WTC11 (cell line): ENCODE data around the gene NCKIPSD. TPM values are rescaled to one million over a fixed set of nuclear protein-coding genes. Genes with fewer than 3 reads are reported as not detected.

Experiments
- ATAC-seq: fragments of 200-7000 bp; cut with Tn5 transposase; 2 replicates; pipeline ENCODE4 v1.10.0; 2021; ENCODE audit warnings: mild to moderate bottlenecking, moderate library complexity
- CTCF ChIA-PET: fragments of 300-600 bp; sonication (Branson Sonifier 250); formaldehyde crosslinking; loops from one replicate; lab custom pipeline; 2021; ENCODE audit warnings: antibody characterized with exemption; lab: Charles Lee
- POLR2A ChIA-PET: fragments of 350-600 bp; sonication (Branson Sonifier 250); formaldehyde crosslinking; loops from one replicate; lab custom pipeline; 2021; ENCODE audit warnings: antibody characterized with exemption; lab: Charles Lee
- DNase-seq: peaks from one replicate; pipeline ENCODE4 v3.0.0; 2021; ENCODE audit warnings: low spot score
- H3K27ac Mint-ChIP-seq: 2 replicates; pipeline ENCODE4 v1.8.0; 2021; ENCODE audit warnings: mixed read lengths
- H3K27me3 Mint-ChIP-seq: 2 replicates; pipeline ENCODE4 v1.8.0; 2021; ENCODE audit warnings: low read depth, mild to moderate bottlenecking, moderate library complexity, mixed read lengths
- H3K36me3 Mint-ChIP-seq: 2 replicates; pipeline ENCODE4 v1.8.0; 2021; ENCODE audit warnings: mixed read lengths
- H3K4me1 Mint-ChIP-seq: 2 replicates; pipeline ENCODE4 v1.8.0; 2022; ENCODE audit warnings: mixed read lengths
- H3K4me3 Mint-ChIP-seq: 2 replicates; pipeline ENCODE4 v1.8.0; 2021; ENCODE audit warnings: mild to moderate bottlenecking, moderate library complexity, mixed read lengths
- H3K9me3 Mint-ChIP-seq: 2 replicates; pipeline ENCODE4 v1.8.0; 2021; ENCODE audit warnings: mixed read lengths
- CREM ChIP-seq: sonication (generic); formaldehyde crosslinking; IDR thresholded peaks from 2 replicates; pipeline ENCODE4 v1.8.1; 2022; ENCODE audit warnings: mild to moderate bottlenecking, missing genetic modification reagents, moderate library complexity
- ETV6 ChIP-seq: sonication (generic); formaldehyde crosslinking; IDR thresholded peaks from 2 replicates; pipeline ENCODE4 v1.8.1; 2022; ENCODE audit warnings: mild to moderate bottlenecking, missing genetic modification reagents
- FOXP1 ChIP-seq: sonication (generic); formaldehyde crosslinking; IDR thresholded peaks from 2 replicates; pipeline ENCODE4 v1.8.0; 2022; ENCODE audit warnings: missing genetic modification reagents, mild to moderate bottlenecking, moderate library complexity, borderline replicate concordance
- JAZF1 ChIP-seq: fragments of 250-450 bp; sonication (Bioruptor Pico); IDR thresholded peaks from 2 replicates; pipeline ENCODE4 v1.9.0; 2021; ENCODE audit warnings: moderate library complexity, mild to moderate bottlenecking, inconsistent platforms
- MYBL2 ChIP-seq: sonication (generic); formaldehyde crosslinking; IDR thresholded peaks from 2 replicates; pipeline ENCODE4 v1.8.1; 2023; ENCODE audit warnings: mild to moderate bottlenecking, moderate library complexity, missing genetic modification reagents
- NFE2L1 ChIP-seq: sonication (generic); formaldehyde crosslinking; IDR thresholded peaks from 2 replicates; pipeline ENCODE4 v1.8.1; 2023; ENCODE audit warnings: missing genetic modification reagents
- NR1H2 ChIP-seq: sonication (generic); formaldehyde crosslinking; IDR thresholded peaks from 2 replicates; pipeline ENCODE4 v1.9.0; 2021; ENCODE audit warnings: mild to moderate bottlenecking, moderate library complexity, missing genetic modification reagents
- NR3C1 ChIP-seq: sonication (generic); formaldehyde crosslinking; conservative IDR thresholded peaks from 2 replicates; pipeline ENCODE4 v1.8.1; 2023; ENCODE audit warnings: low read depth, mild to moderate bottlenecking, missing genetic modification reagents
- SMAD3 ChIP-seq: sonication (generic); formaldehyde crosslinking; IDR thresholded peaks from 2 replicates; pipeline ENCODE4 v1.8.0; 2022; ENCODE audit warnings: missing genetic modification reagents, mild to moderate bottlenecking, borderline replicate concordance
- SP1 ChIP-seq: sonication (generic); formaldehyde crosslinking; conservative IDR thresholded peaks from 2 replicates; pipeline ENCODE4 v1.8.1; 2022; ENCODE audit warnings: missing genetic modification reagents
- TP53 ChIP-seq: sonication (generic); formaldehyde crosslinking; IDR thresholded peaks from 2 replicates; pipeline ENCODE4 v1.8.1; 2023; ENCODE audit warnings: mild to moderate bottlenecking, missing genetic modification reagents
- ZNF138 ChIP-seq: sonication (generic); formaldehyde crosslinking; conservative IDR thresholded peaks from 2 replicates; pipeline ENCODE4 v1.8.1; 2022; ENCODE audit warnings: mild to moderate bottlenecking, moderate library complexity, missing genetic modification reagents
- ZNF219 ChIP-seq: sonication (generic); formaldehyde crosslinking; IDR thresholded peaks from 2 replicates; pipeline ENCODE4 v1.8.0; 2023; ENCODE audit warnings: missing genetic modification reagents, mild to moderate bottlenecking, borderline replicate concordance
- ZNF263 ChIP-seq: sonication (generic); formaldehyde crosslinking; IDR thresholded peaks from 2 replicates; pipeline ENCODE4 v1.8.1; 2022; ENCODE audit warnings: low read depth, mild to moderate bottlenecking, moderate library complexity, missing genetic modification reagents
- ZNF416 ChIP-seq: fragments of 250-450 bp; sonication (Bioruptor Pico); IDR thresholded peaks from 2 replicates; pipeline ENCODE4 v1.9.0; 2021; ENCODE audit warnings: mild to moderate bottlenecking, inconsistent platforms
- ZNF671 ChIP-seq: fragments of 250-450 bp; sonication (Bioruptor Pico); IDR thresholded peaks from 2 replicates; pipeline ENCODE4 v1.8.0; 2021; ENCODE audit warnings: mild to moderate bottlenecking
- total RNA-seq: library from RNA; stranded (reverse); gene quantifications from 3 replicates; pipeline ENCODE4 v1.2.3, GENCODE V29; 2021
- TF ChIP-seq, protein P1 (sequence below): fragments of 250-450 bp; sonication (Bioruptor Pico); IDR thresholded peaks from 2 replicates; pipeline ENCODE4 v1.9.0; 2021; ENCODE audit warnings: moderate library complexity, mild to moderate bottlenecking, inconsistent platforms, borderline replicate concordance
- TF ChIP-seq, protein P2 (sequence below): fragments of 250-450 bp; sonication (Bioruptor Pico); conservative IDR thresholded peaks from 2 replicates; pipeline ENCODE4 v1.9.0; 2021; ENCODE audit warnings: mild to moderate bottlenecking
- TF ChIP-seq, protein P3 (sequence below): sonication (generic); formaldehyde crosslinking; IDR thresholded peaks from 2 replicates; pipeline ENCODE4 v1.8.1; 2023; ENCODE audit warnings: mild to moderate bottlenecking, moderate library complexity, missing genetic modification reagents
- TF ChIP-seq, protein P4 (sequence below): sonication (generic); formaldehyde crosslinking; IDR thresholded peaks from 2 replicates; pipeline ENCODE4 v1.8.1; 2022; ENCODE audit warnings: mild to moderate bottlenecking, moderate library complexity, missing genetic modification reagents
- TF ChIP-seq, protein P5 (sequence below): sonication (generic); formaldehyde crosslinking; IDR thresholded peaks from 2 replicates; pipeline ENCODE4 v1.8.1; 2022; ENCODE audit warnings: low read depth, mild to moderate bottlenecking, moderate library complexity, missing genetic modification reagents, borderline replicate concordance
- TF ChIP-seq, protein P6 (sequence below): sonication (generic); formaldehyde crosslinking; IDR thresholded peaks from 2 replicates; pipeline ENCODE4 v1.8.1; 2023; ENCODE audit warnings: mild to moderate bottlenecking, missing genetic modification reagents, moderate library complexity

NCKIPSD gene
- total RNA-seq, 1 experiment from 2014 or later = 40.1 TPM

DNA sequence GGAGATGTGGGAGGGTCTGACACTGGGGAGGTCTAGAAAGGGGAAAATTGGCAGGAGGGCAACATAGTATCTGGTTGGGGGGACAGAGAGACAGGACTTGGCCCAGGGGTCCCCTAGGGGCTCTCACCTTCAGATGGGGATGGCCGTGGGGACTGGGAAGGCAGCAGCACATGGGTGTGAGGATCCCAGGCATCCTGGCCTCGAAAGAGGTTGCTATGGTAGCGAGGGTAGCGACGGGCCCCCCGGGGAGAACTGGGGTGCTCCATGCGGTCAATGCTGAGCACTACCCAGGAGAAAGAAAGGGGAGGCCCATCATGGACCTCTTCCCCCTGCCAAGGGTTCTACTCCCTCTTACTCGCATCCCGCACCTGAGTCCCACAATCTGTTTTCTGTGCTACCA is 38.0 kb downstream of the NCKIPSD start (continued):
- TF ChIP-seq, protein P1, sequence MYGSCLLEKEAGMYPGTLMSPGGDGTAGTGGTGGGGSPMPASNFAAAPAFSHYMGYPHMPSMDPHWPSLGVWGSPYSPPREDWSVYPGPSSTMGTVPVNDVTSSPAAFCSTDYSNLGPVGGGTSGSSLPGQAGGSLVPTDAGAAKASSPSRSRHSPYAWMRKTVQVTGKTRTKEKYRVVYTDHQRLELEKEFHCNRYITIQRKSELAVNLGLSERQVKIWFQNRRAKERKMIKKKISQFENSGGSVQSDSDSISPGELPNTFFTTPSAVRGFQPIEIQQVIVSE (CRISPR knock-in tag) = no peak
- TF ChIP-seq, protein P2, sequence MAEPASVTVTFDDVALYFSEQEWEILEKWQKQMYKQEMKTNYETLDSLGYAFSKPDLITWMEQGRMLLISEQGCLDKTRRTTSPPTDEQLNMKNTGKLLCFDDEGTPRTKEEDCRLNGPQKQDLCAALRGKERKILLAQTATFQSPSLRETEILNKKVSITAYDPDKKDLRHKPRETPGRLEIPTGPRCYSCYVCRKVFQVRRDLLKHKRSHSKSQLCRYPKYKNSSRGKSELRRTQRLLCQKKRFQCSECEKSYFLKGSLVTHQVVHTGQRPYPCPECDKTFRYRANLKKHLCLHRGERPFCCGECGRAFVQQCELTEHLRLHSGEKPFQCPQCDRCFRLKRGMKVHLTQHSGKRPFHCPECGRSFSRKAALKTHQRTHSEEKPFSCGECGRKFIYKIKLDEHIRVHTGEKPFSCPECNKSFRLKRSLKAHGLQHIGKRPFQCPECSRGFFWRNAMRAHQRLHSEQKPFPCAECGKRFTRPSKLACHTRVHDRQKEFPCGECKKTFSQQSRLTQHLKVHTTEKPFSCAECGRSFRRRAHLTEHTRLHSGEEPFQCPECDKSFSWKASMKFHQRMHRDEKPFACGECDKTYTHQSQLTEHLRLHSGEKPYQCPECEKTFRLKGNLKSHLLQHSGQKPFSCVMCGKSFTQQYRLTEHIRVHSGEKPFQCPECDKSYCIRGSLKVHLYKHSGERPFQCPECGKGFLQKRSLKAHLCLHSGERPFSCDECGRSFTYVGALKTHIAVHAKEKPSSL = no peak
- no peak for TF ChIP-seq NFE2L1 (CRISPR knock-in tag)

DNA sequence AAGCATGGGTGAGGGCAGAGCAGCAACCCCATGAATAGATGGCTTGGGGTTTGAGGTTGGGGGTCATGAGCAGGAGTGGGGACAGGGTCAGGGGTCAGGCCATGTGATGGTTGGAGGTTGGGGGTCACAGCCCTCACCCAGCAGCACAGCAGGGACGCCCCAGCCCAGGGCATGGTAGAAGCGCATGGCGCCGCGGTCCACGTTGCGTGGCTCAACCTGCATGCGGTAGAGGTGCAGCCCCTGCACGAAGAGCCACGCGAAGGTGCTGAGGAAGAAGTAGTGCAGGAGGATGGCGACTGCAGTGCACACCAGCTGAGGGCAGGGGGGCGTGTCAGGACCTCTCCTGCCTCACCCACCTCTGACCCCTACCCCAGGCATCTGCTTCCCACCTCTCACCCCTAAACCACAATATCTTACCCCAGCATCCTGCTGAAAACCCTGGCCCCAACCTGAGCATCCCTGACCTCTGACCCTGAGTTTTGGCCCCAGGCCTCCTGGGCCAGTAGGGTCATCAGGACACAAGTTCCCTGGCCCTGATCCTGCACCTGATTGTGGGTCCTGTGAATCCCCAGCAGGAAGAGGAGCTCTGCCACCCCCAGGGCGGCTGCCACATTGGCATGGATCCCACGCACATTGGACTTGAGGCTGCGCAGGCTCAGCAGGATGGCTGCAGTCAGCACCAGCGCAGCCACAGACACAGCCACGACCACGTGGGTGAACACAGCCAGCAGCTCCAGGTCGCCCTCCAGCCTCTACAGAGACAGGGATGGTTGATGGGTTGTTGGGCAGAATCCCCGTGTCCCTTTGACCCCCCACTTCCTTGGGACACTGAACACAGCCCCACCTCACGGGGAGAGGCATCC is 40.6 kb downstream of the NCKIPSD start:
- TF ChIP-seq CREM (CRISPR knock-in tag) (no peak), ZNF219 (CRISPR knock-in tag) (no peak), ETV6 (no peak), MYBL2 (no peak), ZNF671 (CRISPR knock-in tag) (no peak), FOXP1 (CRISPR knock-in tag) (no peak), ZNF416 (CRISPR knock-in tag) (no peak), ZNF138 (no peak), ZNF263 (CRISPR knock-in tag) (no peak), JAZF1 (no peak)
- TF ChIP-seq, protein P3, sequence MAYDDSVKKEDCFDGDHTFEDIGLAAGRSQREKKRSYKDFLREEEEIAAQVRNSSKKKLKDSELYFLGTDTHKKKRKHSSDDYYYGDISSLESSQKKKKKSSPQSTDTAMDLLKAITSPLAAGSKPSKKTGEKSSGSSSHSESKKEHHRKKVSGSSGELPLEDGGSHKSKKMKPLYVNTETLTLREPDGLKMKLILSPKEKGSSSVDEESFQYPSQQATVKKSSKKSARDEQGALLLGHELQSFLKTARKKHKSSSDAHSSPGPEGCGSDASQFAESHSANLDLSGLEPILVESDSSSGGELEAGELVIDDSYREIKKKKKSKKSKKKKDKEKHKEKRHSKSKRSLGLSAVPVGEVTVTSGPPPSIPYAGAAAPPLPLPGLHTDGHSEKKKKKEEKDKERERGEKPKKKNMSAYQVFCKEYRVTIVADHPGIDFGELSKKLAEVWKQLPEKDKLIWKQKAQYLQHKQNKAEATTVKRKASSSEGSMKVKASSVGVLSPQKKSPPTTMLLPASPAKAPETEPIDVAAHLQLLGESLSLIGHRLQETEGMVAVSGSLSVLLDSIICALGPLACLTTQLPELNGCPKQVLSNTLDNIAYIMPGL = no peak
- POLR2A ChIA-PET = no interaction called here
- no peaks in the 10 kb centered on the region for H3K4me1 Mint-ChIP-seq
- ATAC-seq = no peak
- no peaks in the 10 kb centered on the region for H3K9me3 Mint-ChIP-seq
- H3K4me3 Mint-ChIP-seq = no peak overlapping the region
- CTCF ChIA-PET = interaction anchor here (1.4 kb wide), 1 partner anchor 9 kb away, joined by 6 read pairs; the partner anchor contains the start of gene SLC26A6
- H3K36me3 Mint-ChIP-seq = peaks cover 28% of the 10 kb centered on the region
- H3K27ac Mint-ChIP-seq = no peak overlapping the region
- H3K27me3 Mint-ChIP-seq = no peaks in the 10 kb centered on the region
- no peak for DNase-seq

DNA sequence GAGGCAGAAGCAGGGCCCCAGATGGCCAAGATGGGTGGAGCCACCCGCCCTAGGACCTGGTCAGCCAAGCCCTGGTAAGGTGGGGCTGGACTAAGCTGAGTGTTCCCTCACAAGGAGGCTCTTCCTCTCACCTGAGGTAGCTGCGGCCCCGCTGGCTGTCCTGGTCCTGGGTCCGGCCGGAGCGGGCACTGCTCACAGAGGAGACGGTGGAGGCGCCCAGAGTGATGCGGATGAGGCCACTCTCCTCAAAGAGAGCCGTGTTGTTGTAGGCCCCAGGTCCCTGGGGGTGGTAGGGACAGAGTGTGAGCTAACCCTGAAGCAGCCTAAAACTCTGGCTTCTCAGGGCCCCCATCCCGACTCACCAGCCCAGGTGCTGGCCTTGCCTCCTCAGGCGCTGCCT is 43.1 kb downstream of the NCKIPSD start:
- Mint-ChIP-seq H3K4me1 (peaks cover 6% of the 10 kb centered on the region), H3K27me3 (no peaks in the 10 kb centered on the region), H3K4me3 (no peak overlapping the region), H3K9me3 (no peaks in the 10 kb centered on the region), H3K36me3 (peaks cover 37% of the 10 kb centered on the region), H3K27ac (no peak overlapping the region)
- ChIA-PET CTCF (interaction anchor here (0.6 kb wide), 1 partner anchor 147 kb away, joined by 3 read pairs; no protein-coding TSS in a partner anchor), POLR2A (interaction anchor here (0.5 kb wide), 1 partner anchor 31 kb away, joined by 3 read pairs; no protein-coding TSS in a partner anchor)
- ATAC-seq (no peak), DNase-seq (no peak)
- TF ChIP-seq SMAD3 (CRISPR knock-in tag) (no peak), NR3C1 (no peak), TP53 (CRISPR knock-in tag) (no peak), SP1 (CRISPR knock-in tag) (no peak), NR1H2 (CRISPR knock-in tag) (no peak)
- TF ChIP-seq, protein P2 = no peak
- TF ChIP-seq, protein P4, sequence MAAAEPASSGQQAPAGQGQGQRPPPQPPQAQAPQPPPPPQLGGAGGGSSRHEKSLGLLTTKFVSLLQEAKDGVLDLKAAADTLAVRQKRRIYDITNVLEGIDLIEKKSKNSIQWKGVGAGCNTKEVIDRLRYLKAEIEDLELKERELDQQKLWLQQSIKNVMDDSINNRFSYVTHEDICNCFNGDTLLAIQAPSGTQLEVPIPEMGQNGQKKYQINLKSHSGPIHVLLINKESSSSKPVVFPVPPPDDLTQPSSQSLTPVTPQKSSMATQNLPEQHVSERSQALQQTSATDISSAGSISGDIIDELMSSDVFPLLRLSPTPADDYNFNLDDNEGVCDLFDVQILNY (CRISPR knock-in tag) = no peak
- TF ChIP-seq, protein P5, sequence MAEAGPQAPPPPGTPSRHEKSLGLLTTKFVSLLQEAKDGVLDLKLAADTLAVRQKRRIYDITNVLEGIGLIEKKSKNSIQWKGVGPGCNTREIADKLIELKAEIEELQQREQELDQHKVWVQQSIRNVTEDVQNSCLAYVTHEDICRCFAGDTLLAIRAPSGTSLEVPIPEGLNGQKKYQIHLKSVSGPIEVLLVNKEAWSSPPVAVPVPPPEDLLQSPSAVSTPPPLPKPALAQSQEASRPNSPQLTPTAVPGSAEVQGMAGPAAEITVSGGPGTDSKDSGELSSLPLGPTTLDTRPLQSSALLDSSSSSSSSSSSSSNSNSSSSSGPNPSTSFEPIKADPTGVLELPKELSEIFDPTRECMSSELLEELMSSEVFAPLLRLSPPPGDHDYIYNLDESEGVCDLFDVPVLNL = no peak
- TF ChIP-seq, protein P6, sequence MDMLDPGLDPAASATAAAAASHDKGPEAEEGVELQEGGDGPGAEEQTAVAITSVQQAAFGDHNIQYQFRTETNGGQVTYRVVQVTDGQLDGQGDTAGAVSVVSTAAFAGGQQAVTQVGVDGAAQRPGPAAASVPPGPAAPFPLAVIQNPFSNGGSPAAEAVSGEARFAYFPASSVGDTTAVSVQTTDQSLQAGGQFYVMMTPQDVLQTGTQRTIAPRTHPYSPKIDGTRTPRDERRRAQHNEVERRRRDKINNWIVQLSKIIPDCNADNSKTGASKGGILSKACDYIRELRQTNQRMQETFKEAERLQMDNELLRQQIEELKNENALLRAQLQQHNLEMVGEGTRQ (CRISPR knock-in tag) = no peak
